Measurements from ENCODE around the gene TCERG1L.

Gene TCERG1L

GRCh38 chr10:131315344-131315743 lies 3.8 kb upstream of the TCERG1L start:
- no peak for DNase-seq

GRCh38 chr10:131314799-131315198 lies 3.3 kb upstream of the TCERG1L start:
- no peak for DNase-seq

- DNase-seq: no peak
Measured at GRCh38 chr10:131314148-131314547, 2.6 kb upstream of the TCERG1L start.

- no peak for DNase-seq
Measured at GRCh38 chr10:131313377-131313776, 1.9 kb upstream of the TCERG1L start.

GRCh38 chr10:131312478-131312836 lies 936 bp upstream of the TCERG1L start:
- no peak for DNase-seq

- DNase-seq: no peak
Measured at GRCh38 chr10:131311402-131311660, 190 bp downstream of the TCERG1L start.

- no peak for DNase-seq
Measured at GRCh38 chr10:131310551-131311401, 745 bp downstream of the TCERG1L start.

GRCh38 chr10:131310142-131310541 lies 1.4 kb downstream of the TCERG1L start:
- no peak for DNase-seq

GRCh38 chr10:131300508-131300907 lies 11.0 kb downstream of the TCERG1L start:
- DNase-seq: no peak

- DNase-seq: no peak
Measured at GRCh38 chr10:131290781-131291180, 20.7 kb downstream of the TCERG1L start.

- no peak for DNase-seq
Measured at GRCh38 chr10:131288648-131289047, 22.9 kb downstream of the TCERG1L start.

GRCh38 chr10:131282961-131283360 lies 28.6 kb downstream of the TCERG1L start:
- no peak for DNase-seq

- DNase-seq: no peak
Measured at GRCh38 chr10:131280101-131280500, 31.4 kb downstream of the TCERG1L start.

- no peak for DNase-seq
Measured at GRCh38 chr10:131279516-131279915, 32.0 kb downstream of the TCERG1L start.

- DNase-seq: no peak
Measured at GRCh38 chr10:131277969-131278368, 33.6 kb downstream of the TCERG1L start.

GRCh38 chr10:131277278-131277677 lies 34.2 kb downstream of the TCERG1L start:
- no peak for DNase-seq

GRCh38 chr10:131275691-131276090 lies 35.8 kb downstream of the TCERG1L start:
- no peak for DNase-seq

- DNase-seq: no peak
Measured at GRCh38 chr10:131274883-131275282, 36.6 kb downstream of the TCERG1L start.

- no peak for DNase-seq
Measured at GRCh38 chr10:131274133-131274880, 37.2 kb downstream of the TCERG1L start.

GRCh38 chr10:131273476-131273875 lies 38.0 kb downstream of the TCERG1L start:
- DNase-seq: no peak

GRCh38 chr10:131272897-131273451 lies 38.5 kb downstream of the TCERG1L start:
- no peak for DNase-seq

- no peak for DNase-seq
Measured at GRCh38 chr10:131271966-131272365, 39.6 kb downstream of the TCERG1L start.

- no peak for DNase-seq
Measured at GRCh38 chr10:131271195-131271880, 40.2 kb downstream of the TCERG1L start.

Data from fibroblast of skin of back (primary cell).